Stimulated activated CD4-positive, alpha-beta T cell treated with anti-CD3 and anti-CD28 coated beads, Interleukin-4, amount 100 ng/mL, for 1 hour (primary cell): Measurements from ENCODE around the gene HINT2.

Source experiments
- DNase-seq: peaks from one replicate; pipeline ENCODE4 v3.0.0-alpha.2; 2020

HINT2 gene

GRCh38 chr9:35840881-35841644 is 26.2 kb upstream of the HINT2 start:
- DNase-seq, result no peak

DNA sequence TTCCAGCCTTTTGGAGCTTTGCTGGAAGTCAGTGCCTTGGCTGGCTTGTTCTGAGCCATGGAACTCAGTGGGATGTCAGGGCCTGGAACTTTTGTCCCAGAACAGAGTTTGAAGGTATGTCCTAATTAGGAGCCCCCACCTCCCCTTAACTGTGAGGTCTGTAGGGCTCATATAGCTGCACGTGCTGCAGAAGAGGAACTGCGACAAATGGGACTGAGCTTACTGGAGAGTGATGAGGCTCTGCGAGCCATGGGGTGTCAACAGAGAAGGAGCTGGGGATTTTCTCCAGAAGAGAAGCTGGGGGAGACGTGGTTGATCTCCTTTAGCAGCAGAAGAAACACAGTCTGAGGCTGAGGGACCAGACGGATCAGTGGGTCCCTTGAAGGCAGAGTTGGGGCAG is 25.1 kb upstream of the HINT2 start:
- DNase-seq, result no peak

- DNase-seq, result no peak
Observed at GRCh38 chr9:35836595-35836994, 21.8 kb upstream of the HINT2 start.

DNA sequence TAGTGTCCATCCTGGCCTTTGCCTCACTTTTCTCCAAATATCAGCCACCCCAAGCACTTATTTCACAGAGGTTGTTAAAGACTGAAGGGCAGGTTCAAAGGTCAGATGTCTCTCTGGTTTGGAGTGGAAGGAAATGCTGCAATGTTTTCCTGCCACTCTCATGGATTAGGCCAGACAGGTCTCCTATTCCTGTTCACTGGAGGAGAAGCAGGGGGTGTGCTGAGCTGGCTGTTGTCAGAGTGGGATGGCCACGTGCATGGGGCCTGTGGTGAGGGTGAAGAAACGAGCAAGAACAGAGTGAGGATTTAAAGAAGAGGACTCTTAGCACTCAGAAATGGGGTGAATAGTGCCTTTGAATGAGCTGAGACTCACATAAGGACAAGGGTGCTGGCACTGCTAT is 20.9 kb upstream of the HINT2 start:
- no peak for DNase-seq

GRCh38 chr9:35835216-35835632 is 20.4 kb upstream of the HINT2 start:
- DNase-seq, result no peak

- no peak for DNase-seq
Observed at GRCh38 chr9:35834260-35835215, 19.7 kb upstream of the HINT2 start.

DNA sequence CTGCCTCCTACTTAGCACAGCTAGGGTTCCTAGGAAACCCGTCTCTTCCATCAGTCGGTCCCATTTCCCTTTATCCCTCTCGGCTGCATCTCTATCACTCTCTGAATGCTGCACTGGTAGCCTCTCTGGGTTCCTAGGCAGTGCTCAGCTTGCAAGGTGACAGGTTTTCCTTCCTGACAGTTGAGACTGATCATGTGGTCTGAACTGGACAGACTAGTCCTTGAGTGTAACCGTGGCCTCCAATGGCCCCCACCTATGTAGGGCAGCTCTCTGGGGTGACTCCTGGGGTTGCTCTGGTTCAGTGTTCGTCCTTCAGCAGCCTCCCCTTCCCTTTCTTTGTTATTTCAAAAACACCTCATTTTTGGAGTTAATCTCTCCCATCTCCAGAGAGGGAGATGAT is 18.0 kb upstream of the HINT2 start:
- no peak for DNase-seq

GRCh38 chr9:35831040-35831439 is 16.2 kb upstream of the HINT2 start:
- no peak for DNase-seq

GRCh38 chr9:35829764-35830096 is 14.9 kb upstream of the HINT2 start:
- DNase-seq, result no peak

DNA sequence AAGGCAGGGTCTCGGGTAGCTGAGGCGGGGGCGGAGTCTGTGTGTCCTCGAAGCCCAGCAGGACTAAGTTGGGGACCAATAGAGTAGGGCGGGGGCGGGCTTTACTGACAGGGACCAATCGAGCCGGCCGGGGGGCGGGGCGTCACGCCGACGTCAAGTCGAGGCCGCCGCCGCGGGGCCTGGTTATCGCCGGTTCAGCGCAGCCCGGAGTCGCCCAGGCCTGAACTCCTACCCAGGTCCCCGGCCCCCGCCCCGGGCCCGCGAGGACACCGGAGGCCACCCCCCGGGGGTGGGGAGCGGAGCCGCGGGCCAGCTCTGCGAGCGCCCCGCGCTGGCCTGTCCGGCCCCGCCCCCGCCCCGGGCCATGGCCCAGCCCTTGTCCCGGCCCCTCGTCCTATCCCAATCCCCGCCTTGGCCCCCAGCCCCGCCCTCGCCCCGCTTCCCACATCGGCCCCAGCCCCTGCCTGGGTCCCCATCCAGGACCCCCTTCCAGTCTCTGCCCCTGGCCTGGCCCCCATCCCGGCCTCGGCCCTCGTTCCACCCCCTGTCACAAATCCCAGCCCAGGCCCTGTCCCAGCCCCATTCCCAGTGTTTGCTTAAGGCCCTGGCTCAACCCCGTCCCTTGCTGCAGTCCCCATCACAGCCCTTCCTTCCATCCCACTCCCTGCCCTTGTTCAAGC is 14.4 kb upstream of the HINT2 start, which contains the start of gene TMEM8B:
TSS of gene TMEM8B (plus strand) at position 145 of the 680 bp plus-strand sequence. CDS start at position 365, 220 bp downstream.
- peak; percentile 97 for DNase-seq

GRCh38 chr9:35828716-35829083 is 13.9 kb upstream of the HINT2 start, which contains the start of gene FAM221B:
TSS of gene FAM221B (minus strand) at chr9:35828732. CDS start at chr9:35826161, 2,571 bp downstream.
- DNase-seq, result peak; percentile 24

DNA sequence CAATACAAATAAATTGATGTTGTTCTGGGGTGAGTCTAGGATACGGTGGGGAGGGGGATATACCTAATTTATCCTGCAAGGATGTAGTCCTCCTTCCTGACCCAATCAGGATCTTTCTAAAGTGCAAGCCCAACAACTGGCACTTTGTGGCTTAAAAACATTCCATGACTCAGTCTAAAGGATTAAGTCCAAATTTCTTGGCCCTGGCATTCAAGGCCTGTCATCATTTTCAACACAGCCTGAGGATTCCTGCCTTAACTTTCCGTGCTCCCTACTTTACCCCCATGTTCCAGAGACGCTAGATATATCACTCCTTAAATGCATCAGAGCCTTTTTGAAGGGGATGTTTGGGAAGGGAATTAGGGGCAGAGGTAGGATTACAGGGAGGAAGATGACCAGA is 12.6 kb upstream of the HINT2 start:
- no peak for DNase-seq

GRCh38 chr9:35826071-35826701 is 11.3 kb upstream of the HINT2 start:
- no peak for DNase-seq

- DNase-seq, result no peak
Observed at GRCh38 chr9:35822926-35823325, 8.1 kb upstream of the HINT2 start.

DNA sequence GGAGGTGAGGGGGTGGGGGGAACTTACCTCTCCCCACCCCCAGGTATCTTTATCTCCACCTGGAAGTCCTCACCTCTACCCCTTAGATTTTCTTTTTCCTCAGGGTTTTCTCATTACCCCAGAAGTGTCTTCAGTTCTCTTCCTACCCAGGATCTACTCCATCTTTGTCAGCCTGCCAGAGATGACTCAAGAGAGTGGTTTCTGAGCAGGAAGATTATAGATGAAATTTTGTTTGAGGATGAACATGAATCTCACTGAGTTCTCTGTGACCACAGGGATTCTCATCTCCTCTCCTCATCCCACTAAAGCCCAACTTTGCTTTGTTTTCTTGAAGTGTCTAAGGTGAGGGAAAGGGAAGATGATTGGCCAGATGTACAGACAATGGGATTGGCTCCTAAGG is 5.2 kb upstream of the HINT2 start:
- no peak for DNase-seq

GRCh38 chr9:35818341-35818740 is 3.5 kb upstream of the HINT2 start:
- DNase-seq, result no peak

GRCh38 chr9:35816708-35817107 is 1.9 kb upstream of the HINT2 start:
- no peak for DNase-seq

- no peak for DNase-seq
Observed at GRCh38 chr9:35814106-35814840, 569 bp downstream of the HINT2 start.

GRCh38 chr9:35813434-35814105 is 1.3 kb downstream of the HINT2 start:
- DNase-seq, result no peak

DNA sequence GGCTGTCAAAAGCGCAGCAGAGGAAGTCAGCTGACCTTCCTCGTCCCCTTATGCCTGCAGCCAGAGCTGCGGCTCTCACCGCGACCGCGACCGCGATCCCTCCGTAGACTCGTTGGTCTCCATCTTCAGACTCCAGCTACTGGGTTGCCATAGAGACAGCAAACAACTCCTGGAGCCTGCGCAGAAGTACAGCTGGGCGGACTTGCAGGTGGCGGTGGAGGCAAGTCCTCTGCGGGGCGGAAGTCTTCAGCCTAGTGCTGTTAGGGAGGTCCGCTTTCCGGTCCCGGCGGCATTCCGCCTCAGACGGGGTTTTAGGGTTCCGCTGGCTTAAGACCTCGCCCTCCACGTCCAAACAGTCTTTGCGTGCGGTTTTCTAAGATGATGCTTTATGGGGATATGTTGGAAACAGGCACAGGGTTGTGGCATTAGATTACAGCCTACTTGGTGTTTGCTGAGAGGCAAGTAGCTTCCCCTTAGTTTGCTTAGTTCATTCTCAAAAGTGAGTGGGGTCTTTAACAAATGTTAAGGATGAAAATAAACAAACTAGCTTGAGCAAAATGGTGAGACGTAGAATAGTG is 2.7 kb downstream of the HINT2 start, which contains the start of gene SPAG8:
TSS of gene SPAG8 (minus strand) at position 238 of the 578 bp plus-strand sequence. CDS start at position 123, 115 bp downstream.
- peak; percentile 89 for DNase-seq
